ELF-1 (cell line): Measurements from ENCODE around the gene RAB7B.
A peak's percentile ranks its signal among the peaks of the same experiment; 100 is the strongest.

Experiments used
- DNase-seq: peaks from one replicate; pipeline ENCODE4 v3.0.0-alpha.2; 2016; ENCODE audit warnings: low read depth, low spot score

Gene RAB7B

DNA sequence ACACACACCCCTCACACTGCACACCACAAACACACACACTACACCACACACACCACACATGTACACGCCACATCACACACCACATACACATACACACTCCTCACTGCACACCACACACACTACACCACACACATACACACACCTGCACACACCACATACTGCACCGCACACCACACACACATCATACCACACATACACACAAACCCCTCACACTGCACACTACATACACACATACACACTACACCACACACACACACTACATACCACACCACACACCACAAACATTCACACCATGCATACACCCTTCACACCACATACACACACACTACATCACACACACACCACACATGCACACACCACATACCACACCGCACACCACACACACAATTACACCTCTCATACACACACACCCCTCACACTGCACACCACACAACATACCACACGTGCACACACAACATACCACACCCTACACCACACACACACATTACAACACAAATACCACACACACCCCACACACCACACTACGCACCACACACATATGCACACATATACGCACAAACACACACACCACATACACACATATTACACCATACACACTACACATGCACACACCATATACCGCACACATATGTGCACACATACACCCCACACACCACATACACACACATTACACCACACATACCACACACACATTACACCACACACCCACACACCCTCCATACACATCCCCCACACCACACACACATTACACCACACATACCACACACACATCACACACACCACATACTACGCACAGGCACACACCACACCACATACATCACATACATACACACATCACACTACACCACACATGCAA, 29.6 kb downstream of the RAB7B start:
- no peak for DNase-seq

- DNase-seq, result no peak
Observed at GRCh38 chr1:205972491-205973168, 30.6 kb downstream of the RAB7B start.

DNA sequence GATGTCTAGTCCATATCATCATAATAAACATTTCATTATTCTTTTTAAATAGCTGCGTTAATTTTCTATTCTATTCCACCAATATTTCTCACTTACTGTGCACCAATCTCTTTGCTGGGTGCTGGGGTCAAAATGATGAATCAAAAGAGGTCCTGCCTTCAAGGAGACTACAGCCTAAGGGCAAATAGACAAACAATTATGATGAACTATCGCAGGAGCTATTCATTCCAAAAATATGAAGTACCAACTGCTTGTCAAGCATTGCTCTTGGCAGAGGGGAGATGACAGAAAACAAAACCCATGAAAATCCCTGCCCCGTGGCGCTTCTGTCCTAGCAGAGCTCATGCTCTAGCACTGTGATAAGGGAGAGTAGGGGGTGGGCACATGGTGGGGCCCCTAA, 31.1 kb downstream of the RAB7B start:
- DNase-seq, result no peak

DNA sequence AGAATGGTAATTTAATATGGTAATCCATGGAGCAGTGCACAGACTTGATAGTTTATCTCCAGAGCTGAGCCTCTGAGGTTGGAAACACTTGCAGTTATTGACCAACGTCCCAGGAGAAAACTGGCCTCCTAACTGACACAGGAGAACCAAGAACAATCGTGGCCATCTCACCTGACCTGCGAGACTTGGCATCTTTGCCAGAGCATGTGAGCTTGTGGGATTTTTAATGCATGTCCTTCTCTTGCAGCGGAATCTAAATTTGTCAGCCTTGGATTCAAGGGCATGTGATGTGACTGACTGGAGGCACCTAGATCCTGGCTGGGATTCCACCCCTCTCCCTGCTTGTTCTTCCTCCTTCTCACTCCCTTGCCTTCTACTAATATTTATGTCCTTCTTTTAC, 32.1 kb downstream of the RAB7B start:
- no peak for DNase-seq

DNA sequence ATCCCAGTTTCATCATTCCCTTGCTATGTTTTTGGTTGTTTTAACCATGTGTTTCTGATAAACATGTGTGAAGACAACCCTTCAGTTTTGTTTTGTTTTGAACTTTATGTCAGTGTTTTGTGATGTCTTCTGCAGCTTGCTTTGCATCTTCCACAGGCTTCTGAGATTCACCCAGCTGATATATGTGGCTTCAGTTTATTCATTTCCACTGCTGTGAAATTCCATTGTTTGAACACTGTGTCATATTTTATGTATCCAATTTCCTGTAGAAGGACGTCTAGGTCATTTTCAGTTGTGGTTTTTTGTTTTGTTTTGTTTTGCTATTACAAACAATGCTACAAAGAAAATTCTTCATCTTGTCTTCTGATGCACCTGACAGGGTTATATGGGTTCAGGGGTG, 32.7 kb downstream of the RAB7B start:
- DNase-seq, result no peak

- DNase-seq, result no peak
Observed at GRCh38 chr1:205969229-205969628, 34.0 kb downstream of the RAB7B start.

DNA sequence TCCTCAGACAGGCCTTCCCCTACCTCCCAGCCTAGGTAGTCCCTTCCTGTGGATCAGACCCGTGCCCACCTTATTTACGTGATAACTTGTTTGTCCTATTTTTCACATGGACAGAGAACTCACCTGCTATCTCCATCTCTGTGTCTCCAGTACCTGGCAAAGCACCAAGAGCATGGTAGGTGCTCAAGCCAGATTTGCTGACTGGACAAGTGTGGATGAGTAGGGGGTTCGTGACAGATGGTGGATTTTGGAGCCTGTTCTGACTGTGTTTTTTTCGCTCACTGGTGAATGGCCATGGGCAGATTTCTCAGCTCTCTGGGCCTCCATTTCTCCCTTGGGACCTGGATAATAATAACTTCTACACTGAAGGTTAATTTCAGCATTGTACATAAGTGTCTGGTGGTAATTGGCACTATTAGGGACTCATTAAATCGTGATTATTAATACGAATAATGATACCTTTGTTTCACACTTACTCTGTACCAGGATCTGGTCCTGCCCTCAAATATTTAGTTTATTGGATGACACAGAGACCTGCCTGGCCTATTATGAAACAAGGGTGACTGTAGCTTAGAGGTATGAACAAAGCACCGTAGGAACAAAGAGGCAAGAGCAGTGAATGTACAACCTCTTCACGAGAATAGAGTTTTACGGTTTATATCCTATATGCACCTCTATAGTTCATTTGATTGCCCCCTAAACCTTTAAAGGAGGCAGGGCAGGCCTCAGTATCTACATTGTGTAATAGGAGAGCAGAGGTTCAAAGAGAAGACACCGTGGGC, 35.5 kb downstream of the RAB7B start:
- DNase-seq, result no peak

DNA sequence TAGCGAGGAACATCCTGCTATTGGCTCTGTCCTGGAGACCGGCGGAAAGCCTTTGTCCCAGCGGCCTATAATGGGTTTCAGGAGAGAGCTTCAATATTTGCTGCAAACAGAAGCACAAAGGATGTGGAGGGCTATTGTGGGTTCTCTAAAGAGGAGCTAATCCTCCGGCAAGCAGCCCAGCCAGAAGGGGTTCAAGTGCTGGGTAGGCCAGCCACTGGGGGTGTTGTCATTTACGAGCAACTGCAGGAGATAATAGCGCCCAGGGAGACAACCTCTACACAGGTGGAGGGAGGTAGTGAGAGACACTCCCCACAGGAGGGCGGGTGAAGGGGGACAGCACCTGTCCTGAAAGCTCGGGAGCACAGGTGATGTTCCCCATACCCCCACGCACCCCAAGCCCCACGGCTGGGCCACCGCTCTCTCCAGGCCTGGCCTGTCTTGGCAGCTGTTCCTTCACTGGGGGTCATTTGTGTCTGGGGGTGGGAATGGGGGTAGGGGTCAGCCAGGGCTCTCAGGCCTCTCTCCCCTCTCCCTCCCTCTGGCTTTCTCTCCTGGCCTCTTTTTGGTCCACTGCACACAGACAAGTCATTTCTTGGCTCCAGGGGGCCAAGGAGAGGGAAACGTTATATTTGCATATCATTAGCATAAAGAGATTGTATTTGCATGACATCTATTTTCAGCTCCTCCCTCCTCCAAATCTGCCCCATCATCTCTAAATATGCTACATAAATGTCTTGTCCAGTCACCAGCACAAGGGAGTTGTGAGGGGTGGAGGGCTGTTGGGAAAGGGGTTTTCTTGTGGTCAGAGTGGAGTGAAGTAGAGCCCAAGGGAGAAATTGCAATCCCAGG, 37.9 kb downstream of the RAB7B start:
- DNase-seq, result no peak

DNA sequence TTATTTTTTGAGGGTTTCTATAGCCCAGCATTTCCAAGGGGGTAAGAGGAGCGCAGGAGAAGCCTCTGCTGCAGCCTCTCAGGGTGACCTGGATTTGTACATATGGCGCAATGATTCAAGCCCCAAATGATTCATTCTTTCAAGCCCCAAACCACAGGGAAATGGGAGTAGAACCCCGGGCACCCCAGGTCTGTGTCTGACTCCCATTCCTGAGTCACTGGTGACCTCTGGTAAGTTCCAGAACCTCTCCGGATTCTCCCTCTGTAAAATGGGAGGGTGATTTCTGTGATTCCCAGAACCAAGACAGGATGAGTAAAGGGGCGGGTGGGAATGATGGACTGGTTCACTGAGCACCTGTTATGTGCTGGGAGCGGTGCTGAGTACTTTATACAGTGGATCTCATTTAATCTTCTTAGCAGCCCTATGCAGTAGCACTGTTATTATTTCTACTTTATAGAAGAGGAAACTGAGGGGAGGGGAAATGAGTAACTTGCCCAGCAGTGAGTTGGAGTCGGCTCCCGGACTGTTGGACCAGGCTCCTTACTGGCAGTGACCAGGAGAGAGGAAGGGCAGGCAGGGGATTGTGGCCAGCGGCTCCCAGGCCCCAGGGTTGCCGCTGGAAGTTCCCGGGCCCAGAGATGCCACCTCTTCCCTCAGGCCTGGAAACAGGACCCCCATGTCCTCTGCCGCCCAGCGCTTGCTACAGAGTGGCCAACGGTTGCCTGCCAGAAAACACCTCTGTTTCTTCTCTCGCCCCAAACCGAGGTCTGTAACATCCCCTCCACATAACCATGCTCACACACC, 39.6 kb downstream of the RAB7B start:
- no peak for DNase-seq

GRCh38 chr1:205962821-205963221, 40.4 kb downstream of the RAB7B start:
- no peak for DNase-seq

DNA sequence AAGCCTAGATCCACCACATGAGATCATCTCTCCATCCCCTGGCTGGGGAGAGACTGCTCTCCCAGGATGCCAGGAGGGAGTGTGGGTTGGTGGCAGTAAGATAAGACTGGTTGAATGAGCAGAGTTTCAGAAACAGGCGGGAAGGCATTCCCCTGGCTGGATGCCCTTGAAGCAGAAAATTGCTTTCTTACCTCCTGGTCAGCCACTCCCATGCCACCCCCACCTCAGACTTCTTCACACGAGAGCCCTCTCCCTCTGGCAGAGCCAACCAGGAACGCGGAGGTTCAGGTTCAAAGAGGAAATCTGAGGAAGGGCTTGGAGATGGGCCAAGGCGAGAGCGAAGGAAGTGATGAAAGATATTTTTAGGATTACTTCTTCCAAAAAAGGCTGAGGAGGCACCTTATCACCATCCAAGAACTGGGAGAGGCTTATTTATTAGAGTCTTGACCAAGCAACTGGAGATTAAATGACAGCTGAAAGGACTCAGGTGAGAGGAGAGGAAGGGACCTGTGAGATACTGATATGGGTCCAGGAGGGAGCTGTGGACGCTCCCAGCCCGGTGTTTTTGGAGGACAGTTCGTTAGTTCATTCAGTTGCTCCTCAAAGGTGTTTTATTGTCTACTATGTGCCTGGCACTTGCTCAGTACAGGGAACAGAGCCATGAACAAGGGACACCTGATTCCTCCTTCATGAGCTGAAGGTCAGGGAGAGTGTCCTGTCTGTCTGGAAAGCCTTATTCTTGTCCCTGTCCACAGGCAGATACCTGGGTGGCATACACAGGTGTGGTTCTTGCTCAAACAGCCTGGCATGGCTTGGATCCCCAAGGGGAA, 41.0 kb downstream of the RAB7B start:
- no peak for DNase-seq

- DNase-seq, result peak; percentile 18
Observed at GRCh38 chr1:205961405-205961804, 41.8 kb downstream of the RAB7B start.

- DNase-seq, result no peak
Observed at GRCh38 chr1:205959789-205960188, 43.4 kb downstream of the RAB7B start.

DNA sequence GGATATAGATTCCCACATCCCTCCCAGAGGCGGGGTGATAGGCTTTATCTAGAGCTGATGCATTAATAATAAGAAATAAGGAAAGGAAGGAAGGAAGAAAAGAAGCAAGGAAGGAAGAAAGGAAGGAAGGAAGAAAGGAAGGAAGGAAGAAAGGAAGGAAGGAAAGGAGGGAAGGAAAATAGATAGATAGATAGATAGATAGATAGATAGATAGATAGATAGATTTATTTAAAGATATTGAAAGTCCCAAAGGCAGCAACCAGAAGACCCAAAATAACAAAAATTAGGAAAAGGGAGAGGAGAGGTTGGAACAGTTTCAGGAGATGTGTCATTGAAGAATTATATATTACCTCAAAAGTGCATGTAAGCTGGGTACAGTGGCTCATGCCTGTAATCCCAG, 47.7 kb downstream of the RAB7B start:
- DNase-seq, result no peak

DNA sequence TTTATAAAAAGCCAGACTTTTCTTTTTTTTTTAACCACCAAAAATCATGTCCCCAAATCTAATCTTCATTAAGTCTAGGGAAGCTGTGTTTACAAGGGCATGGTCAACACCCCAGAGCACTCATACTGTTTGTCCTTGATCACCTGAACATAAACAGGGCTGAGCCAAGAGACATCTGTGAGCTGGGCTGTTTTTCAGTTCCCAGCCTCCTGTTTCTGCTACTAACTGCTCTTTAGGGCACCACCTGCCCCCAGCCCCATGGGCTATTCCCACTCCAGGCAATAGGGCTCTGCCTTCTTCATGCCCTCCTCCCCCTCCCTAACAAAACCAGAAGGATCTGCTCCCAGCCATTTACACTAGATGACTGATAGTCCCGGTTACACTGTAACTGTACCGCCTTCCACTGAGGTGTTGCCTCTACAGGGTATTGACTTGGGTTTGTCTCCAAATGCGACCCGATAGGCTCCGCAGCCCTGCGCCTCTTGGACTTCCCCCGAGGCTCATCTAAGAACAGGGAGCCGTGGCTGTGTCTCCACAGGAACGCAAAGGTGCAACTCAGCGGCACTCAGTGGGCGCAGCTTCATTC, 48.3 kb downstream of the RAB7B start:
- DNase-seq, result peak; percentile 18

DNA sequence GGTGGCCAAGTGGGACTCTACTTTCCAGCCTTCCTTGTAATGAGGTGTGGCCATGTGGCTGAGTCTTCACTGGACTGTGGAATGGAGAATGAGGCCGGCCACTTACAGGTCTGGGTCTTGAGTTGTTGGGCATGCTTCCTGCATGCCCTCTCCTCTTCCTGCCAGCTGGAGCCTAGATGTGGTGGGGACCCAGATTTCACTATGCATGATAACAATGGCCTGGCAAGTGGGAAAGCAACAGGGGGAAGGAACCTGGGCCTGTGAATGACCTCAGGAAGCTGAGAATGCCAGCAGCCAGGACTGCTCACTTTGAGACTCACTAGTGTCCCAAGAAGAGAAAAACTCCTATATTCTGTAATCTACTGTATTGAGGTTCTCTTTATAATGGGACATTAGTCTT, 51.4 kb downstream of the RAB7B start:
- no peak for DNase-seq

- DNase-seq, result no peak
Observed at GRCh38 chr1:205950826-205951549, 52.2 kb downstream of the RAB7B start.

DNA sequence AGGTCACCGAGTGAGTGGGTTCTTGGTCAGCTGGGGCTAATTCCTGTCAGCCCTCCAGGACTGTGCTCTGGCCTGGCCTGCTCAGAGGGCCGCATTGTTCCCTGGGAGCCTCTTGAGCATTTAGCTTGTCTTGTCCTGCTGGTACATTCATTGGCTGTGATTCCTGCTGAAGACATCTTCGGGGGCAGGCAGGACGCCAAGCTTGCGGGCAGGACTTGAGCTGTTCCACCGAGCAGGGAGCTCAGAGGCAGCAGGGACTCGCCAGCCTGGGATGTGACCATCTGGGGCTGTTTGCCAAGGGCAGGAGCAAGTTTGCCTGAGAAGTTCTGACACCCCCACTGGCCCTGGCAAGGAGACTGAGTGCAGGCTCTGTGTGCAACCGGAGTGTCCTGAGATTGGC, 52.9 kb downstream of the RAB7B start:
- DNase-seq, result no peak

DNA sequence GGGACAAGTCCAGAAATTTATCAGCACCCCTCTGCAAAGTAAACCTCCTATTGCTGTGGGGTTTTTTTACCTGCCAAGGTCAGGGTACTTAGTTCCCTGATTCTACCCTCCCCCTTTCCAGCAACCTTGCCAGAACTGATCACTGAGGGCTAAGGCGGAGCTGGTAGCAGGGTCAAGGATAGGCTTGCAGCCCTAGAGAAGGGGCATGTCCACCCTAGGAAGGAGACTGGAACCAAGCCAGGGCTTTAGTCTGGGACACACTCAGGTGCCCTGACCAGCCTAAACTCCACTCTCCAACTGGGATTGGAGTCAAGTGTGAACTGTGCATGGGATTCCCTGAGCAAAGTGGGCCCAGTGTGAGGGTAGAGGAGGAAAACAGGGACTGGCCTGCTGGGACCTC, 53.4 kb downstream of the RAB7B start:
- no peak for DNase-seq
